HFF-Myc (cell line): ENCODE results near the gene SIL1.
"Not testable (repeated sequence)": the region's sequence is repeated elsewhere in the genome, so short reads cannot be mapped to it uniquely, and the experiment has no call there.

ENCODE experiments used
- DNase-seq: peaks from one replicate; pipeline ENCODE4 v3.0.0-alpha.2; 2011; ENCODE audit warnings: low read depth; ENCODE audit errors: extremely low read depth
- H3K4me3 ChIP-seq: replicated peaks from 2 replicates; pipeline ENCODE4 v1.5.1; 2011; ENCODE audit warnings: low read depth, mild to moderate bottlenecking, control low read depth, low read length
- CTCF ChIP-seq: IDR thresholded peaks from 2 replicates; pipeline ENCODE4 v1.5.1; 2012; ENCODE audit warnings: mild to moderate bottlenecking, low read depth, low read length, control low read depth; ENCODE audit errors: missing control alignments

SIL1 gene

GRCh38 chr5:139181835-139182452, 16.2 kb downstream of the SIL1 start:
- TF ChIP-seq CTCF, result no peak
- DNase-seq, result no peak
- H3K4me3 ChIP-seq, result no peak overlapping the region

DNA sequence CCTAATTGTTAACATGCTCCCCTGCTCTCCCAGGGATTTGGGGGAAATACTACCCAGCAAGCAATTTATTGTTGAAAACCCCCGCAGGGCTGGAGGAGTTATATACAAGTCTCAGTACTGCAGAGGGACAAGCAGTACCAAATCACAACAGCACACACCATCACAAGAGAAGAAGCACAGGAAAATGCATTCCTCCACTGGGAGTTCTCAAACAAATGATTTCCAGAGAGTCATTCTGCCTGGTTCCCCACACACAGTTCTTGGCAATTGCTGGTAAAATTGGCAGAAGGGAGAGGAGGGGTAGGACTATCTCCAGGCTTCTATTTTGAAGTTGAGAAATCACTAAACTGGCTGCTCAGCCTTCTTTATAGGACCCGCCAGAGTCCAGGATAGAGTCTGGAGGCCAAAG, 16.8 kb downstream of the SIL1 start:
- H3K4me3 ChIP-seq, result no peak overlapping the region
- no peak for TF ChIP-seq CTCF
- no peak for DNase-seq

DNA sequence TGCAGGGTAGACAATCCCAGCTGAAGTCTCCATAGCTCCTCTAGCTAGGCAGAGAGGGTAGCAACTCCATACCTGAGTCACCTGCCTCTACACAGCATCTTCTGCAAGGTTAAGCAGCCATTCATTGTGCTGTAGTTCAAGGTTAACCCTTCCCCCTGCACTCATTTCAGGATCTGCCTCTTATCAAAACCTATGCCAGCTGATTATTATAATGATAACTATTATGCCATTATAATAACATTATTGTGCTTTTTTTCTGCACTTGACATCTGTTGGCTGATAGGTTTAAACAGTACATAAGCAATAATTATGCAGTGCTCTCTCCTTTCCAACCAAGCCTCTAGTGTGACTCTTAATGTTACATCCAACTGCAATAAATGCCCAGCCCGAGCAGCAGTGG, 17.3 kb downstream of the SIL1 start:
- no peak for DNase-seq
- H3K4me3 ChIP-seq, result no peak overlapping the region
- TF ChIP-seq CTCF, result no peak

DNA sequence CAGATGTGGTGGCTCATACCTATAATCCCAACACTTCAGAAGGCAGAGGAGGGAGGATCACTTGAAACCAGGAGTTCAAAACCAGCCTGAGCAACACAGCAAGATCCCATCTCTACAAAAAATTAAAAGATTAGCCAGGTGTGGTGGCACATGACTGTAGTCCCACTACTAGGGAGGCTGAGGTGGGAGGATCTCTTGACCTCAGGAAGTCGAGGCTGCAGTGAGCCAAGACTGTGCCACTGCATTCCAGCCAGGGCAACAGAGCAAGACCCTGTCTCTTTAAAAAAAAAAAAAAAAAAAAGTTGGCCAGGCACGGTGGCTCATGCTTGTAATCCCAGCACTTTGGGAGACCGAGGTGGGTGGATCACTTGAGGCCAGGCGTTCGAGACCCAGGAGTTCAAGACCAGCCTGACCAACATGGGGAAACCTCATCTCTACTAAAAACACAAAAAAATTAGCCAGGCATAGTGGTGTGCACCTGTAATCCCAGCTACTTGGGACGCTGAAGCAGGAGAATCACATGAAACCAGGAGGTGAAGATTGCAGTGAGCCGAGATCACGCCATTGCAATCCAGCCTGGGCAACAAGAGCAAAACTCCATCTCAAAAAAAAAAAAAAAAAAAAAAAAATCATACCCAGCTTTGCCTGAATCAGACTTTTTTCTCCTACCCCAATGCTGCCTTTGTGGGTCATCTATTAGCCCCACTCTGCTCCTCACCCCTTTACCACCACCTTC, 18.2 kb downstream of the SIL1 start:
- DNase-seq, H3K4me3 ChIP-seq: not testable (repeated sequence)

- no peak overlapping the region for H3K4me3 ChIP-seq
- no peak for DNase-seq
- no peak for TF ChIP-seq CTCF
Observed at GRCh38 chr5:139178935-139179334, 19.2 kb downstream of the SIL1 start.

- H3K4me3 ChIP-seq, result no peak overlapping the region
- no peak for TF ChIP-seq CTCF
- no peak for DNase-seq
Observed at GRCh38 chr5:139178589-139178917, 19.6 kb downstream of the SIL1 start.

DNA sequence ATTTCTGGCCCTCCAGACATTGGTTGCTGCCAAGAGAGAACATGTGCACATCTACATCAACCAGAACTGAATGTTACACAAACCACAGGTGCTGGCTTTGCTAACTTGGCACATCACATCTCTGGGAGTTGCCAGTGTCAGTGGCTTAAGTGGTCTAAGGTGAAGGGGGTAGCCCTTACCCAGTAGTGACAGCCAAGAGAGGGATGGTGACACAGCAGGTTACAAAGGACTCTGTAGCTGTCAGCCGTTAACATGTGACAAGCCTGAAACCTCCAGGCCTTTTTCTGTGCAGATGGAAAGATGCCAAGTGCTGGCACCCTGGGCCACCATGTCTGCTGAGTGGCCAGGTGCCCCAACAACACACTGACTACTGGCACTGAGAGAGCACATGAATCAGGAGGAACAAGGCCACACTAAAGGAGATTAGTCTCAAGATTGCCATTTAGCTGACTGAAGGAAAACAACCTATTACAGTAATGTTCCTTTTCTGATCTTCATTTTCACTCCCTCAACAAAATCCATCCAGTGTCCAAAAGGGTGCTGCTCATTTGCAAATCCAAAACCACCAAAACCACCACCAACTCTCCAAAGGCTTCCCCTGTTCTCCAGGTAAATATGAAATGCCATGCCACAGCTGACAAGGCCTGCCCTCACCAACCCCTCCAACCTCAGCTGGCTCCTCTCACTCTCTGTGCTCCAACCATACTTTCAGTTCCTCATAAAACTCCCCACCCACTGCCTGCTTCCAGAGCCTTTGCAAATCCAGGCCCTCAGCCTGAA, 20.2 kb downstream of the SIL1 start:
- no peak for TF ChIP-seq CTCF
- DNase-seq, result no peak
- H3K4me3 ChIP-seq, result no peak overlapping the region

DNA sequence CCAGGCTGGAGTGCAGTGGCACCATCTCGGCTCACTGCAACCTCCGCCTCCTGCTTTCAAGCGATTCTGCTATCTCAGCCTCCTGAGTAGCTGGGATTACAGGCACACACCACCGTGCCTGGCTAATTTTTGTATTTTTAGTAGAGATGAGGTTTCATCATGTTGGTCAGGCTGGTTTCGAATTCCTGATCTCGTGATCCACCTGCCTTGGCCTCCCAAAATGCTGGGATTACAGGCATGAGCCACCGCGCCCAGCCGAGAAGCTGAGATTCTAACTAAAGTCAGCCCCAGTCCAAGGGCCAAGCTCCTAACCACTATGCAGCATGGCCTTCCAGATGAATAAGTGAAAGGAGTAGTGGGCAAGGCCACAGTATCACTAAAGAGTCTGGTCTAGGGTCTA, 20.9 kb downstream of the SIL1 start:
- not testable (repeated sequence) for H3K4me3 ChIP-seq, DNase-seq

GRCh38 chr5:139174382-139174781, 23.8 kb downstream of the SIL1 start:
- not testable (repeated sequence) for DNase-seq, H3K4me3 ChIP-seq
